Stimulated activated CD4-positive, alpha-beta T cell treated with anti-CD3 and anti-CD28 coated beads, Interleukin-4, amount 100 ng/mL, for 24 hours (primary cell): ENCODE results near the gene PAWR.

ENCODE experiments used
- DNase-seq: peaks from one replicate; pipeline ENCODE4 v3.0.0-alpha.2; 2020

The PAWR gene

GRCh38 chr12:79690638-79691510, at the start of gene PAWR:
TSS of gene PAWR (minus strand) at chr12:79690964. CDS start at chr12:79690244, 720 bp downstream.
- no peak for DNase-seq

GRCh38 chr12:79737875-79738718, 47.3 kb upstream of the PAWR start:
- DNase-seq: peak; percentile 19

- DNase-seq: no peak
These were observed 41.9 kb upstream of the PAWR start for GRCh38 chr12:79732638-79733037.

GRCh38 chr12:79725987-79726386, 35.2 kb upstream of the PAWR start:
- DNase-seq: no peak

GRCh38 chr12:79717006-79717405, 26.2 kb upstream of the PAWR start:
- DNase-seq: no peak

- no peak for DNase-seq
These were observed 24.5 kb upstream of the PAWR start for GRCh38 chr12:79715308-79715707.

GRCh38 chr12:79710707-79711483, 20.1 kb upstream of the PAWR start:
- no peak for DNase-seq

- no peak for DNase-seq
These were observed 17.1 kb upstream of the PAWR start for GRCh38 chr12:79707830-79708229.

- DNase-seq: no peak
These were observed 15.9 kb upstream of the PAWR start for GRCh38 chr12:79706676-79707075.

GRCh38 chr12:79706156-79706555, 15.4 kb upstream of the PAWR start:
- DNase-seq: no peak

- no peak for DNase-seq
These were observed 8.2 kb upstream of the PAWR start for GRCh38 chr12:79698966-79699365.

- no peak for DNase-seq
These were observed 5.7 kb upstream of the PAWR start for GRCh38 chr12:79696416-79696815.

GRCh38 chr12:79692860-79693577, 2.3 kb upstream of the PAWR start:
- no peak for DNase-seq

- DNase-seq: no peak
These were observed 916 bp upstream of the PAWR start for GRCh38 chr12:79691511-79692248.

GRCh38 chr12:79690142-79690637, 574 bp downstream of the PAWR start:
- DNase-seq: no peak

GRCh38 chr12:79689477-79690141, 1.2 kb downstream of the PAWR start:
- no peak for DNase-seq

- DNase-seq: no peak
These were observed 1.7 kb downstream of the PAWR start for GRCh38 chr12:79689061-79689476.

GRCh38 chr12:79688376-79689060, 2.2 kb downstream of the PAWR start:
- DNase-seq: no peak

- no peak for DNase-seq
These were observed 3.0 kb downstream of the PAWR start for GRCh38 chr12:79687711-79688260.

GRCh38 chr12:79686171-79686570, 4.6 kb downstream of the PAWR start:
- DNase-seq: no peak
